NCI-H2029 treated with DMSO at 0.1 percent for 48 hours (cell line): Measurements from ENCODE around the gene IFNA14.
"Not testable (repeated sequence)": the region's sequence is repeated elsewhere in the genome, so short reads cannot be mapped to it uniquely, and the experiment has no call there.

Experiments used
- DNase-seq: peaks from one replicate; lab custom pipeline; 2025; lab: John Stamatoyannopoulos, UW

The IFNA14 gene

DNA sequence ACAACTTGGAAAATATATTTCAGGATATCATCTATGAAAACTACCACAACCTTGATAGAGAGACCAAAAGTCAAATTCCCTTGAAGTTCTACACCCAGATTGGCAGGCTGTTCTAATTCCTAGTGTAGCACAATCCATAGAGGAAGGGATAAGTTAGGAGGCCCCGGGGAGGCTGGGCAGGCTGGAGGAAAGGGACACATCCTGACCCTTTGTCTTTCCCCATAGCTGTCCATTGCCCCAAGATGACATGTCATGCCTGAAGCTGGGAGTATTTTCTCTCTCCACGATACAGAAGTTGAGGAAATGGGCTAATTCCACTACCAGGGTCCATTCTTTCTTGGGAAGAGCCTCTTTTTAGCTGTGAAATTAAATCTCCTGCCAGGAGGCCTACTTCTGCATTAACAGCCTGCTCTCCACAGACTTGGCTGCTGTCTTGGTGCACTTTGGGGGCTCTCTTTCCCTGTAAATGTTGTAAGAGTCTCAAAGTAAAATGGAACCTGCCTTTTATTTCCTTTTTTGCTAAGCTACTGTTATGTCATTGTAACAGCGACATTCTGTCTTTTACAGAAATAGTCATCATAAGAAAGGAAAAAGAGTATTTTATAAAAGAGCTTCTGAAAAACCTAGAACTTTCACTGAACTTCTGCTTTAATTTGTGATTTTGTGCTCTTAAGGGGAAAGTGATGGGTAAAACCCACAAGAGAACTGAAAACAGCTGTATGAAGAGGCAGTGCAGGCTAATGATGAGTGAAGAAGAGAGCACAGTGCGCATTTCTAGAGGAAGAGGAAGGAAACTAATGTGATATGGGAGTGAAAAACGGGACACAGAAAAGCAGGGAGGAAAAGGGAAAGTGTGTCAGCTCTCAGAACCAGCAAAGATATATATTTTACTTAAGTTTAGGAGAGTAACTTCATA, 26.1 kb downstream of the IFNA14 start:
- DNase-seq = not testable (repeated sequence)

DNA sequence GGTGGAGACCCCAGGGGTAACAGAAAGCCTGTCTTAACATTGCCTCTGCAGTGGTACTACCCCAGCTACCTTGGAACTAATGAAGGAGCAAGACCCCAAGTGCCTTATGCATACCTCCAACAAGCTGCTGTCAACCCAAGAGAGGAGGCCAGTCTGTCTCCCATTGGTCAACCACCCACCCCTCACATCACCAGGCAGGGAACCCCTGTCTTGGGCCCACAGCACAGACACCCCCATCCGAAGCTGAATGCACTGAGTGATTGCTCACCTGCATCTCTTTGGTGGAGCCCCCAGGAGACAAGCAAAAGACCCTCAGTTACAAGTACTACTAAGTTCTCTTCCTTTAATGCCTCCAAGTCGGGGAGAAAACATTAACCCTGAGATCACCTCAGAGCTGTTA, 27.6 kb downstream of the IFNA14 start:
- not testable (repeated sequence) for DNase-seq

DNA sequence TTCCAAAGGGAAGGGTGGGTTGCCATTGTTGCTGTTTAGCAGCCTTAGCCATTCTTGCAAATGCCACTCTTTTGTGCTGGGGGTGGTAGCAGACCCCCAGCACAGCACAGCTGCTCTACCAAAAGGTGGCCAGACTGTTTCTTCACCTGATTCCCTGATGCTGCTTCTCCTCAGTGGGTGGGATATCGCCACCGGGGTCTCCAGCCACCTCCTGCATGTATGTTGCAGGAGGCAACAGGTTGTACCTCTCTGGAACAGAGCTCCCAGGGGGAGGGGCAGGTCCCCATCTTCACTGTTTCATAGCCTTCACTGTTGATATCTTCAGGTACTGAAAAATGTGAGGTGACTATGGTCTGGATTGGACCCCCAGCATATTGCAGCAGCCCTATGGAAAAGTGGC, 29.0 kb downstream of the IFNA14 start:
- DNase-seq = not testable (repeated sequence)

DNA sequence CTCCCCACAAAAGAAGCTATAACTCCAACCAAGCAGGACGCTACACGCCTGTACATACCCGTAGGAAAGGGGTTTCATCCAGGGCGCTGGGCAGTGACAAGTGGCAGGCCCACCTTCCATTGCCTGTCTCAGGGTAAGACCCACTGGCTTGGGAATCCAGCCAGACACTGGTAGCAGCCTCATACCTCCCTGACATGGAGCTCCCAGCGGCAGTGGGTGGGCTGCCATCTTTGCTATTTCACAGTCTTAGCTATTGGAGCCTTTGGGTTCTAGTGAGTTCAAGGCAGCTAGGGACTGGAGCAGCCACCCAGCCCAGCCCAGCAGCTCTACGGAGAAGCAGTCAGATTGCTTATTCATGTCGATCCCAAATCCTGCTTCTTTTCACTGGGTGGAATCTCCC, 29.5 kb downstream of the IFNA14 start:
- DNase-seq = no peak

DNA sequence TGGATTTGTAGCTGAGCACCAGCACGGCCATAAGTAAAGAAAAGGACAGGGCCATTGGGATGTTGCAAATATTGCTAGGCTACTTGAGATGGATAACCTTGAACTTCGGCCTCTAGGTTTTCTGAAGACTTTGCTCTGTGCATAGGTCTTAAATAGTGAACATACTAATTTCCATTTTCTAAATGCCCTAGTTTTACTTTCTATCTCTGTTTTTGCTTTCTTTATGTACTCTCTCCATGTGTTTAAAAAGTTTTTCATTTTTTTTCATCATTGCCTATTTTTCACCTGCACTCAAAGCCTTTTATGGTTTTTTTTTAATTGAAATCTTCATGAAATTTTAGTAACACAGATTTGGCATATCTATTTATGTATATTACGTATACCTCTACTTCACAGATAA, 32.8 kb downstream of the IFNA14 start, which contains the start of gene IFNA10:
Gene IFNA10 (minus strand): TSS at position 101 of the 400 bp plus-strand sequence. CDS start 46 bp downstream, at position 55.
- DNase-seq = not testable (repeated sequence)

DNA sequence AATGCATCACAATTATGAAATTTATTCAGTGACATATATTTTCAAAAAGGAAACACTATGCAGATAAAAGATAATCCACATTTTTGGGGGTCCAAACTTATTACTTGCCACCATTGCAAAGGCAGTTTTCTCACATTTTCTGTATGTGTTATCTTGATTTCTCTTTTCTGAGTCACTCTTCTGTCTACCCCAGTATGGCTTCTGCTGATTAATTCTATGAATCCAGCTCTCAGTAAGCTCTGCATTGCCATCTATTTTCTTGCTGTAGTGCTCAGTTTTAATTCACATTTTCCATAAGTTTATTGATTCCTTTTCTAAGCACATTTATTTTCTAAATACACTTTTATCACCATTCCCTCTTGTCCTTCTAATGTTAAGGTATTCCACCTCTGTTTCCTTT, 34.6 kb downstream of the IFNA14 start:
- no peak for DNase-seq

DNA sequence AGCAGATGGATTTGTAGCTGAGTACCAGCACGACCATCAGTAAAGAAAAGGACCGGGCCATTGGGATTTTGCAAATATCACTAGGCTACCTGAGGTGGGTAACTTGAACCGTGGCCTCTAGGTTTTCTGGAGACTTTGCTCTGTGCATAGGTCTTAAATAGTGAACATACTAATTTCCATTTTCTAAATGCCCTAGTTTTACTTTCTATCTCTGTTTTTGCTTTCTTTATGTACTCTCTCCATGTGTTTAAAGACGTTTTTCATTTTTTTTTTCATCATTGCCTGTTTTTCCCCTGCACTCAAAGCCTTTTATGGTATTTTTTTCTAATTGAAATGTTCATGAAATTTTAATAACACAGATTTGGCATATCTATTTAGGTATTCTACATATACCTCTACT, 37.7 kb downstream of the IFNA14 start, which contains the start of gene IFNA7:
Gene IFNA7 (minus strand): TSS at position 101 of the 400 bp plus-strand sequence. CDS start 40 bp downstream, at position 61.
- not testable (repeated sequence) for DNase-seq

DNA sequence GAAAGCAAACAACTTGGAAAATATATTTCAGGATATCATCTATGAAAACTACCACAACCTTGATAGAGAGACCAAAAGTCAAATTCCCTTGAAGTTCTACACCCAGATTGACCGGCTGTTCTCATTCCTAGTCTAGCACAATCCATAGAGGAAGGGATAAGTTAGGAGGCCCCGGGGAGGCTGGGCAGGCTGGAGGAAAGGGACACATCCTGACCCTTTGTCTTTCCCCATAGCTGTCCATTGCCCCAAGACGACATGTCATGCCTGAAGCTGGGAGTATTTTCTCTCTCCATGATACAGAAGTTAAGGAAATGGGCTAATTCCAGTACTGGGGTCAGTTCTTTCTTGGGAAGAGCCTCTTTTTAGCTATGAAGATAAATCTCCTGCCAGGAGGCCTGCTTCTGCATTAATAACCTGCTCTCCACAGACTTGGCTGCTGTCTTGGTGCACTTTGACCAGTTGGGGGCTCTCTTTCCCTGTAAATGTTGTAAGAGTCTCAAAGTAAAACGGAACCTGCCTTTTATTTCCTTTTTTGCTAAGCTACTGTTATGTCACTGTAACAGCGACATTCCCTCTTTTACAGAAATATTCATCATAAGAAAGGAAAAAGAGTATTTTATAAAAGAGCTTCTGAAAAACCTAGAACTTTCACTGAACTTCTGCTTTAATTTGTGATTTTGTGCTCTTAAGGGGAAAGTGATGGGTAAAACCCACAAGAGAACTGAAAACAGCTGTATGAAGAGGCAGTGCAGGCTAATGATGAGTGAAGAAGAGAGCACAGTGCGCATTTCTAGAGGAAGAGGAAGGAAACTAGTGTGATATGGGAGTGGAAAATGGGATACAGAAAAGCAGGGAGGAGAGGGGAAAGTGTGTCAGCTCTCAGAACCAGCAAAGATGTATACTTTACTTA, 44.7 kb downstream of the IFNA14 start:
- DNase-seq = not testable (repeated sequence)
